H7 (cell line): ENCODE measurements around the gene KCNAB1. TPM values are rescaled to one million over a fixed set of nuclear protein-coding genes. Genes with fewer than 3 reads are reported as not detected.
A peak's percentile ranks its signal among the peaks of the same experiment; 100 is the strongest.
"Not testable (repeated sequence)": the region's sequence is repeated elsewhere in the genome, so short reads cannot be mapped to it uniquely, and the experiment has no call there.

Experiments
- DNase-seq: peaks from one replicate; pipeline ENCODE4 v3.0.0; 2012
- H3K27me3 ChIP-seq: 2 replicates; pipeline ENCODE4 v1.6.0; 2011; ENCODE audit warnings: mild to moderate bottlenecking, low read length; ENCODE audit not compliant: control insufficient read depth, insufficient read depth
- H3K36me3 ChIP-seq: replicated peaks from 2 replicates; pipeline ENCODE4 v1.5.1; 2011; ENCODE audit warnings: low read length; ENCODE audit not compliant: control insufficient read depth, insufficient read depth
- H3K4me3 ChIP-seq: 2 replicates; pipeline ENCODE4 v1.5.1; 2011; ENCODE audit warnings: low read depth, mild to moderate bottlenecking, control low read depth, low read length, moderate library complexity; ENCODE audit not compliant: insufficient read depth
- total RNA-seq: library from RNA; depleted of rRNA; stranded (reverse); fragments of >200 nt; shearing (Covaris generic); gene quantifications from 2 replicates; pipeline ENCODE4 v1.2.3, GENCODE V29; 2014; rRNA removed

The KCNAB1 gene
- 0.42 TPM in 1 of 2 replicates, not detected in the other for total RNA-seq

GRCh38 chr3:156120528-156121251, at the start of gene KCNAB1:
Gene KCNAB1 (plus strand): TSS chr3:156120578.
- Histone ChIP-seq H3K27me3 (no peaks in the 10 kb centered on the region), H3K4me3 (no peak within 1 kb of the TSS), H3K36me3 (no peaks in the 10 kb centered on the region)
- DNase-seq: no peak

GRCh38 chr3:156071031-156071430, 49.3 kb upstream of the KCNAB1 start:
- H3K36me3 ChIP-seq: no peaks in the 10 kb centered on the region
- no peak for DNase-seq
- H3K27me3 ChIP-seq: no peaks in the 10 kb centered on the region
- no peak overlapping the region for H3K4me3 ChIP-seq

- not testable (repeated sequence) for H3K27me3 ChIP-seq, H3K4me3 ChIP-seq, DNase-seq, H3K36me3 ChIP-seq
Observed at GRCh38 chr3:156072950-156073657, 47.3 kb upstream of the KCNAB1 start.

GRCh38 chr3:156090126-156090525, 30.3 kb upstream of the KCNAB1 start:
- no peak for DNase-seq

GRCh38 chr3:156093964-156094363, 26.4 kb upstream of the KCNAB1 start:
- H3K36me3 ChIP-seq: no peaks in the 10 kb centered on the region
- H3K4me3 ChIP-seq: no peak overlapping the region
- DNase-seq: peak; percentile 42
- no peaks in the 10 kb centered on the region for H3K27me3 ChIP-seq

More at GRCh38 chr3:156090126-156090525, 30.3 kb upstream of the KCNAB1 start:
- Histone ChIP-seq H3K36me3 (no peaks in the 10 kb centered on the region), H3K4me3 (no peak overlapping the region), H3K27me3 (no peaks in the 10 kb centered on the region)

GRCh38 chr3:156094391-156094790, 26.0 kb upstream of the KCNAB1 start:
- Histone ChIP-seq H3K36me3 (no peaks in the 10 kb centered on the region), H3K4me3 (no peak overlapping the region), H3K27me3 (no peaks in the 10 kb centered on the region)
- DNase-seq: no peak

GRCh38 chr3:156095652-156096051, 24.7 kb upstream of the KCNAB1 start:
- not testable (repeated sequence) for H3K27me3 ChIP-seq, DNase-seq, H3K4me3 ChIP-seq, H3K36me3 ChIP-seq

- no peaks in the 10 kb centered on the region for H3K36me3 ChIP-seq
- no peak for DNase-seq
- H3K4me3 ChIP-seq: no peak overlapping the region
- H3K27me3 ChIP-seq: no peaks in the 10 kb centered on the region
Observed at GRCh38 chr3:156098437-156099035, 21.8 kb upstream of the KCNAB1 start.

GRCh38 chr3:156099348-156099747, 21.0 kb upstream of the KCNAB1 start:
- not testable (repeated sequence) for H3K27me3 ChIP-seq, H3K4me3 ChIP-seq, DNase-seq, H3K36me3 ChIP-seq

- H3K27me3 ChIP-seq, H3K36me3 ChIP-seq, H3K4me3 ChIP-seq, DNase-seq: not testable (repeated sequence)
Observed at GRCh38 chr3:156099984-156100383, 20.4 kb upstream of the KCNAB1 start.

GRCh38 chr3:156102267-156102931, 18.0 kb upstream of the KCNAB1 start:
- DNase-seq: no peak
- H3K27me3 ChIP-seq: no peaks in the 10 kb centered on the region
- no peaks in the 10 kb centered on the region for H3K36me3 ChIP-seq
- H3K4me3 ChIP-seq: no peak overlapping the region

GRCh38 chr3:156106721-156107373, 13.5 kb upstream of the KCNAB1 start:
- Histone ChIP-seq H3K4me3 (no peak overlapping the region), H3K27me3 (no peaks in the 10 kb centered on the region), H3K36me3 (no peaks in the 10 kb centered on the region)
- DNase-seq: peak; percentile 44

GRCh38 chr3:156107504-156107903, 12.9 kb upstream of the KCNAB1 start:
- DNase-seq: no peak
- H3K27me3 ChIP-seq: no peaks in the 10 kb centered on the region
- no peak overlapping the region for H3K4me3 ChIP-seq
- H3K36me3 ChIP-seq: no peaks in the 10 kb centered on the region

GRCh38 chr3:156108616-156109015, 11.8 kb upstream of the KCNAB1 start:
- H3K4me3 ChIP-seq: no peak overlapping the region
- H3K36me3 ChIP-seq: no peaks in the 10 kb centered on the region
- DNase-seq: no peak
- no peaks in the 10 kb centered on the region for H3K27me3 ChIP-seq
